ENCODE data around the gene VRK2.
"Not testable (repeated sequence)": the region's sequence is repeated elsewhere in the genome, so short reads cannot be mapped to it uniquely, and the experiment has no call there.

Gene VRK2

GRCh38 chr2:58052978-58053377, 6.4 kb downstream of the VRK2 start:
- in situ Hi-C loops (cut with HindIII; ENCODE audit: low sequenced_read_pairs), result no loop called here

DNA sequence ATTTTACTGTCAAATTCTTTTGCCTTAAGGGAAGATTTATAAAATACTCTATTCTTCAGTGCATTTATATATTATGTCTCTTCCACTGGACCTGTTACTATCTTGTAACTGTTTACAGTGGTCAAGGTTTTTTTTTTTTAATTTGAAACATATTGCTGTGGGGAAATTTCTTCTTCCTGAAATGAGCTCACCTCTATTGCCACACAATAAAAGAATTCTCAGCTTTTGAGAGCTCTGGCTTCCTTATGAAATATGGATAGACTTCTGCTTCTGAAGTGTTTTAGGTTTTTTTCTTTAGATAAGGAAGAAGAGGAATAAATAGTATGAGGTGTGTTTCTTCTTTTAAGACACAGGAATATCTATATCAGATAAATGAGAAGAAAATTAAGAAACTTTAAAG, 7.7 kb downstream of the VRK2 start:
- in situ Hi-C loops (cut with HindIII; ENCODE audit: low sequenced_read_pairs), result no loop called here

GRCh38 chr2:58055033-58055786, 8.6 kb downstream of the VRK2 start:
- in situ Hi-C loops (cut with HindIII; ENCODE audit: low sequenced_read_pairs), result no loop called here

GRCh38 chr2:58056192-58056916, 9.7 kb downstream of the VRK2 start:
- in situ Hi-C loops (cut with HindIII; ENCODE audit: low sequenced_read_pairs), result no loop called here

GRCh38 chr2:58057707-58058530, 11.3 kb downstream of the VRK2 start:
- in situ Hi-C loops (cut with HindIII; ENCODE audit: low sequenced_read_pairs), result no loop called here

GRCh38 chr2:58063641-58064040, 17.0 kb downstream of the VRK2 start:
- in situ Hi-C loops (cut with HindIII; ENCODE audit: low sequenced_read_pairs), result no loop called here

DNA sequence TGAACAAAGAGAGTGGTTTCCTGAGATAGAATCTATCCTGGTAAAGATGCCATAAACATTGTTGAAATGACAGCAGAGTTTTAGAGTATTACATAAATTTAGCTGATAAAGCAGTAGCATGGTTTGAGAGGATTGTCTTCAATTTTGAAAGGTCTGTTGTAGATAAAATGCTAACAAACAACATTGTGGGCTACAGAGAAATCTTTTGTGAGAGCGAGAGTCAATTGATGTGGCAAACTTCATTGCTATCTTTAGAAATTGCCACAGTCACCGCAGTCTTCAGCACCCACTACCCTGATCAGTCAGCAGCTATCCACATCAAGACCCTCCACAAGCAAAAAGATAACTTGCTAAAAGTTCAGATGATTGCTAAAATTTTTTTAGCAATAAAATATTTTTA, 17.5 kb downstream of the VRK2 start:
- in situ Hi-C loops (cut with HindIII; ENCODE audit: low sequenced_read_pairs), result no loop called here

- in situ Hi-C loops (cut with HindIII; ENCODE audit: low sequenced_read_pairs), result no loop called here
These were observed 18.6 kb downstream of the VRK2 start for GRCh38 chr2:58065248-58065647.

DNA sequence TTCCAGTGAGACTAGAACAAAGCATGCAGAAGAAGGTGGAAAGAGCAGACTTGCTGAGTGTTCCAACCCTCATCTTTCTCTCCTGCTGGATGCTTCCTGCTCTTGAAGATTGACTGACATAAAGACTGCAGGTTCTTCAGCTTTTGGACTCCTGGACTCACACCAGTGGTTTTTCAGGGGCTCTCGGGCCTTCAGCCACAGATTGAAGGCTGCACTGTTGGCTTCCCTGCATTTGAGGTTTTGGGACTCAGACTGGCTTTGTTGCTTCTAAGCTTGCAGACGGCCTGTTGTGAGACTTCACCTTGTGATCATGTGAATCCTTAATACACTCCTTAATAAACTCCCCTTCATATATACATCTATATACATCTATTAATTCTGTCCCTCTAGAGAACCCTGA, 20.4 kb downstream of the VRK2 start:
- in situ Hi-C loops (cut with HindIII; ENCODE audit: low sequenced_read_pairs), result no loop called here

GRCh38 chr2:58070765-58071164, 24.2 kb downstream of the VRK2 start:
- in situ Hi-C loops (cut with HindIII; ENCODE audit: low sequenced_read_pairs), result no loop called here

DNA sequence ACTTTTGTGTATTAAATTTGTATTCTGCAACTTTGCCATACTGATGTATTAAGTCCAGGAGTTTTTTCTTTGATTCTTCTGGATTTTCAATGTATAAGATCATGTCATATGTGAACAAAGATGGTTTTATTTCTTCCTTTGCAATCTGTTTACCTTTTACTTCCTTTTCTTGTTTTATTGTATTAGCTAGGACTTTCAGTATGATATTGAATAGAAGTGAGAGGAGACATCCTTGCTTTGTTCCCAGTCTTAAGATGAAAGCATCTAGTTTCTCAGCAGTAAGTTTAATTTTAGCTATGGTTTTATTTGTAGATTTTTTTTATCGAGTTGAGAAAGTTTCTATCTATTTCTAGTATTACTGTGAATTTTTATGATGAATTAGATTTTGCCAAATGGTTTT, 25.5 kb downstream of the VRK2 start:
- in situ Hi-C loops (cut with HindIII; ENCODE audit: low sequenced_read_pairs), result no loop called here

GRCh38 chr2:58073008-58073407, 26.4 kb downstream of the VRK2 start:
- in situ Hi-C loops (cut with HindIII; ENCODE audit: low sequenced_read_pairs), result no loop called here

DNA sequence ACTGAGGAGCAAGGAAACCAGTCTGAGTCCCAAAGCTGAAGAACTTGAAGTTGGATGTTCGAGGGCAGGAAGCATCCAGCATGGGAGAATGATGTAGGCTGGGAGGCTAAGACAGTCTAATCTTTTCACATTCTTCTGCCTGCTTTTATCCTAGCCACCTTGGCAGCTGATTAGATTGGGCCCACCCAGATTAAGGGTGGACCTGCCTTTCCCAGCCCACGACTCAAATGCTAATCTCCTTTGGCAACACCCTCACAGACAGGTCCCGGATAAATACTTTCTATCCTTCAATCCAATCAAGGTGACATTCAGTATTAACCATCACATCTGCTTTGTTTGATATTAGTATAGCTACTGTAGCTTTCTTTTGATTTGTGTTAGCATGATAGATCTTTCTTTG, 27.1 kb downstream of the VRK2 start:
- in situ Hi-C loops (cut with HindIII; ENCODE audit: low sequenced_read_pairs), result no loop called here

GRCh38 chr2:58081000-58081399, 34.4 kb downstream of the VRK2 start:
- in situ Hi-C loops (cut with HindIII; ENCODE audit: low sequenced_read_pairs), result no loop called here

- in situ Hi-C loops (cut with HindIII; ENCODE audit: low sequenced_read_pairs), result no loop called here
These were observed 42.5 kb downstream of the VRK2 start for GRCh38 chr2:58089081-58089480.

GRCh38 chr2:58092772-58093171, 46.2 kb downstream of the VRK2 start:
- in situ Hi-C loops (cut with HindIII; ENCODE audit: low sequenced_read_pairs), result not testable (repeated sequence)

DNA sequence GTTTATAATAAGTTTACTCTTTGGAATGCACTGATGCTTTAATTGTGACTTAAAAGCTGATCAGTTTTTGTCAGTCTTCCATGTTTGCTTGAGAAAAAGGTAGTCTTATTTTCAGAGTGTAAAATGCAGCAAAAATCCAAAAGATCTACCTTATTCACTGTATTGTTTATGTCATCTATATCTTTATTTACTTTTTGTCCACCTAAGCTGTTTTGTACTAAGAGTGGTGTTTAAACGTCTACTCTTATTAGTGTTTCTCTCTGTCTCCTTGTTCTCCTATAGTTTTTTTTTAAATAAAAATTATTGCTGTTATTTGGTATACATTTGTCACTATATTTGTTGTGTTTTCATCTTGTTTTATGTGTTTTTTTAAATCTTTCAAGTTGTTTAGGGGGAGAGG, 50.4 kb downstream of the VRK2 start:
- in situ Hi-C loops (cut with HindIII; ENCODE audit: low sequenced_read_pairs), result no loop called here

DNA sequence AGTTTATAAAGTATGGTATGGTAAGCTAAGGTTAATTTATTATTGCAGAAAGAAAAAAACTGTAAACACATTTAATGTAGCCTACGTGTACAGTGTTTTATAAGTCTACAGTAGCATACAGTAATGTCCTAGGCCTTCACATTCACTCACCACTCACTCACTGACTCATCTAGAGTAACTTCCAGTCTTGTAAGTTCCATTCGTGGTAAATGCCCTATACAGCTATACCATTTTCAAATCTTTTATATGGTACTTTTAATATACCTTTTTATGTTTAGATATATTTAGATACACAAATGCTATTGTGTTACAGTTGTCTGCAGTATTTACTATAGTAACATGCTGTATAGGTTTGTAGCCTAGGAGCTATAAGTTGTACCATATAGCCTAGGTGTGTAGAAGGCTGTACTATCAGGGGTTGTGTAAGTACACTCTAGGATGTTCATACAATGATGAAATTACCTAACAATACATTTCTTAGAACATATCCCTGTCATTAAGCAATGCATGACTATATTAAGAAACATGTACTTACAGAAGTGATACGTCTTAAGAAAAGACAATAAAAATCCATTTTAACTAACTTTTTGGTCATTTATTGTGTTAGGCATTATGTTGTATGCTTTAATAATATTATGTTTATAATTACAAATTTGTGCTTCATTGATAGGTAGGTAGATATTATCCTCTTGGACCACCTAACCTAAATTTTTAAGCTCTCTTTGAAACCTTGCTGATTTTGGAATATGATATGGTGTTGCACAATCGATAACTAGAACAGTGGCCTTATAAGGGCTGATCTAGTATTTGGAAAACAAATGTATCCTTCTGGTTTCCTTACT, 51.9 kb downstream of the VRK2 start:
- in situ Hi-C loops (cut with HindIII; ENCODE audit: low sequenced_read_pairs), result no loop called here

DNA sequence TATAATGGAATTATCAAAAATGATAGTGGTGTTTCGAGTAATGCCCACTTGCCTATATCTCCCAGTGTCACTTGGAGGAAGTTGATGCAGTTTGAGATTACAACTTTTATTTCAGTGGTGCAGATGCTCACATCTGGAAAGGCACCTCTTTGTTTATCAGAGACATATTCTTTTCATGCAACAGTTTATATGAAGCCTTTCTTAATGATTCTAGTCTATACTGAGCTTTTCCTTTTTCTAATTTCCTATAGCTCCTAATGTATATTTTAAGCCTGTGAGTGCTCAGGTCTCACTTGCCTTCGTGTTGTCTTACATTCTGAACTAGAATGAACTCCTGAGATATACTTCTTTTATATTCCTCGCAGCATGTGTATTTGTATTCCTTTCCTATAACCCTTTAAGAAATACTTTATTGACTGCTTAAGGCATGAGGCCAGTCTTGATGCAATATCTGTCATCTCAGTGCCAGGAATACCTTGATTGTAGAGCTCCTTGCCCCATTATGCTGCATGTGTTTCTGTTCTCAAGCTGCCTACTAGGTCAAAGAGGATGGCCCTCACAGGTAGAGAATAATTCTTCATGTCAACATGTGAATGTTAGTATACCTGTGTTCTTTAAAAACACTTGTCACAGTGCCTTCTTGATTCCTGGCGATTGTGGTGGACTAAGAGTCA, 52.6 kb downstream of the VRK2 start:
- in situ Hi-C loops (cut with HindIII; ENCODE audit: low sequenced_read_pairs), result no loop called here

GRCh38 chr2:58101500-58101899, 54.9 kb downstream of the VRK2 start:
- in situ Hi-C loops (cut with HindIII; ENCODE audit: low sequenced_read_pairs), result no loop called here

All from DLD1 (cell line).